Chondrocyte (in vitro differentiated cells): ENCODE measurements around the gene MSH3. TPM values are rescaled to one million over a fixed set of nuclear protein-coding genes. Genes with fewer than 3 reads are reported as not detected.

ENCODE experiments used
- DNase-seq: peaks from one replicate; pipeline ENCODE4 v3.0.0; 2021; ENCODE audit warnings: mixed read lengths, low spot score
- H3K27ac Mint-ChIP-seq: one replicate; pipeline ENCODE4 v1.8.0; 2021; ENCODE audit warnings: mild to moderate bottlenecking, moderate library complexity, mixed read lengths; ENCODE audit not compliant: unreplicated experiment
- H3K27me3 Mint-ChIP-seq: 2 replicates; pipeline ENCODE4 v1.8.0; 2021; ENCODE audit warnings: low read depth, mixed read lengths
- H3K36me3 Mint-ChIP-seq: 2 replicates; pipeline ENCODE4 v1.8.0; 2021; ENCODE audit warnings: low read depth, mixed read lengths
- H3K4me1 Mint-ChIP-seq: 2 replicates; pipeline ENCODE4 v1.8.0; 2021; ENCODE audit warnings: low read depth, mild to moderate bottlenecking, mixed read lengths
- H3K4me3 Mint-ChIP-seq: one replicate; pipeline ENCODE4 v1.8.0; 2021; ENCODE audit warnings: mild to moderate bottlenecking, moderate library complexity, mixed read lengths; ENCODE audit not compliant: unreplicated experiment
- H3K9me3 Mint-ChIP-seq: 2 replicates; pipeline ENCODE4 v1.8.0; 2021; ENCODE audit warnings: low read depth, mixed read lengths
- CTCF ChIP-seq: fragments of 200-600 bp; sonication (generic); IDR thresholded peaks from 2 replicates; pipeline ENCODE4 v1.5.0; 2021; ENCODE audit warnings: antibody characterized with exemption, mild to moderate bottlenecking, moderate library complexity
- total RNA-seq: library from RNA; stranded (reverse); gene quantifications from 3 replicates; pipeline ENCODE4 v1.2.1, GENCODE V29; 2021

Gene MSH3
- total RNA-seq, 1 donor from 2014 or later, result 11.9 TPM

DNA sequence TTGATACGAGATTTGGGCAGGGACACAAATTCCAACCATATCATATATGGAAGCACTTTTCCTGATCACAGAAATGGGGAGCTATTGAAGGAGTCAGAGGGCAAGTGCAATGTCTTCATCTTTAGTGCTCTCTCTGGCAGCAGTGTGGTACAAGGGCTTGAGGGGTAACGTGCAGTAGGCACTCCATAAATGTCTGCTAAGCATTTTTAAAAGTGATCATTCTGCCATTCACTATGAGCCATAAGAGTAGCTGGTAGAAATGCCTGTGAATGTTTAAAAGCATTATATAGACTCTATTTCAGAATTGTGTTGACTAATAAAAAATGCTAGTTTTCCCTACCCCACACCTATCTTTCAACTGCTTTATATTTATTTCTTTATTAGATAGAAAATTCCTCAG, 61.4 kb downstream of the MSH3 start:
- TF ChIP-seq CTCF, result no peak
- H3K9me3 Mint-ChIP-seq, result peaks cover 14% of the 10 kb centered on the region
- no peaks in the 10 kb centered on the region for H3K4me1 Mint-ChIP-seq
- H3K4me3 Mint-ChIP-seq, result no peak overlapping the region
- H3K36me3 Mint-ChIP-seq, result peaks cover 23% of the 10 kb centered on the region
- no peak for DNase-seq
- H3K27me3 Mint-ChIP-seq, result no peaks in the 10 kb centered on the region
- H3K27ac Mint-ChIP-seq, result no peak overlapping the region

- DNase-seq, result no peak
- H3K27ac Mint-ChIP-seq, result no peak overlapping the region
- peaks cover 22% of the 10 kb centered on the region for H3K36me3 Mint-ChIP-seq
- no peak overlapping the region for H3K4me3 Mint-ChIP-seq
- no peaks in the 10 kb centered on the region for H3K27me3 Mint-ChIP-seq
- H3K9me3 Mint-ChIP-seq, result peaks cover 15% of the 10 kb centered on the region
- no peak for TF ChIP-seq CTCF
- no peaks in the 10 kb centered on the region for H3K4me1 Mint-ChIP-seq
Observed at GRCh38 chr5:80720181-80720580, 65.7 kb downstream of the MSH3 start.

GRCh38 chr5:80722916-80723315, 68.5 kb downstream of the MSH3 start:
- DNase-seq, result no peak
- no peaks in the 10 kb centered on the region for H3K4me1 Mint-ChIP-seq
- TF ChIP-seq CTCF, result no peak
- H3K27ac Mint-ChIP-seq, result no peak overlapping the region
- peaks cover 30% of the 10 kb centered on the region for H3K36me3 Mint-ChIP-seq
- H3K4me3 Mint-ChIP-seq, result no peak overlapping the region
- no peaks in the 10 kb centered on the region for H3K27me3 Mint-ChIP-seq
- H3K9me3 Mint-ChIP-seq, result peaks cover 15% of the 10 kb centered on the region

- TF ChIP-seq CTCF, result no peak
- peaks cover 5% of the 10 kb centered on the region for H3K9me3 Mint-ChIP-seq
- no peak overlapping the region for H3K27ac Mint-ChIP-seq
- DNase-seq, result no peak
- no peak overlapping the region for H3K4me3 Mint-ChIP-seq
- peaks cover 23% of the 10 kb centered on the region for H3K36me3 Mint-ChIP-seq
- H3K27me3 Mint-ChIP-seq, result no peaks in the 10 kb centered on the region
- H3K4me1 Mint-ChIP-seq, result no peaks in the 10 kb centered on the region
Observed at GRCh38 chr5:80725446-80725845, 71.0 kb downstream of the MSH3 start.

GRCh38 chr5:80736730-80737129, 82.3 kb downstream of the MSH3 start:
- Mint-ChIP-seq H3K36me3 (peaks cover 4% of the 10 kb centered on the region), H3K4me3 (no peak overlapping the region), H3K27ac (no peak overlapping the region), H3K9me3 (no peaks in the 10 kb centered on the region), H3K4me1 (peaks cover 6% of the 10 kb centered on the region), H3K27me3 (no peaks in the 10 kb centered on the region)
- no peak for TF ChIP-seq CTCF
- DNase-seq, result no peak
